Measurements from ENCODE around the gene DPPA2. TPM values are rescaled to one million over a fixed set of nuclear protein-coding genes. Genes with fewer than 3 reads are reported as not detected.

Gene DPPA2
- total RNA-seq, 1 donor from 2014 or later = not detected

Other genes starting within 250 kb of the DPPA2 start
- not detected for gene MORC1, start 198.4 kb downstream of the DPPA2 start, total RNA-seq
- not detected for gene C3orf85, start 179.8 kb downstream of the DPPA2 start, total RNA-seq
- not detected for gene DPPA4, start 21.0 kb upstream of the DPPA2 start, total RNA-seq

Data from left ventricle myocardium superior (tissue), 1 donor.